NCI-H82 (cell line): ENCODE data around the gene NFS1.

Source experiments
- DNase-seq: peaks from one replicate; lab custom pipeline; 2025; lab: John Stamatoyannopoulos, UW

The NFS1 gene

DNA sequence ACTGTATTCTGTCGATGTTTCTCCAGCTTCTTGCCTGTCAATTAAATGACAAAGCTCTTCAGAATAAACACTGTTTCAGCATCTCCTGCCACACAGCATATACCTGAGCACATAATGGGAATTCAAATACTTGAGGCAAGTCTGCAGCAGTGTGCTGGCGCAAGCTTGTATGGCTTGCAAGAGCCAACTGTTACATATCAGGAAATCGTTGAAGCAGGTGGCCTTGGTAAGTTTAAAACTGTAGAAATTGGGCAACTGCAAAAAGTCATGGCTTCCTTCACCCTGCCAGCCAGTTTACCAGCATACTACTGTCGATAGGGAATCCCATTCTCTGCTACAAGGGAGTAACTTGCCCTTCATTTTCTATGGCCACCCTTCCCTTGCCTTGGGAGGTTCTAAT, 57.4 kb downstream of the NFS1 start:
- DNase-seq = no peak

- no peak for DNase-seq
Measured at GRCh38 chr20:35640724-35641123, 58.4 kb downstream of the NFS1 start.

DNA sequence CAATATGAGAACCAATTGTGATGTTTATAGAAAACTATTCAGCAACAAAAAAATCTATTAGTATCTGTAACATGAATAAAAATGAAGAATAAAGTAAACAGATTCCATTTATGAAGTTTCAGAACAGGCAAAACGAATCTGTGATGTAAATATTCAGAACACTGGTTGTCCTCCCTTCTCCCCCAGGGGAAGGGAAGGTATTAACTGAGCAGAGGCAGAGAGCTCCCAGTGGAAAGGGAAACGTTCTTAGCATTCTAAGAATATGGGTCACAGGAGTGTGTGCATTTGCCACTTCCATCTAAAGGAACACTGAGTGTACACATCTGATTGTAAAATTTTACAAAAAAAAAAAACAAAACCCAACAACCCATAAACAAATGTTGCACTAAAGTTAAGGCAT, 60.4 kb downstream of the NFS1 start:
- DNase-seq = no peak

DNA sequence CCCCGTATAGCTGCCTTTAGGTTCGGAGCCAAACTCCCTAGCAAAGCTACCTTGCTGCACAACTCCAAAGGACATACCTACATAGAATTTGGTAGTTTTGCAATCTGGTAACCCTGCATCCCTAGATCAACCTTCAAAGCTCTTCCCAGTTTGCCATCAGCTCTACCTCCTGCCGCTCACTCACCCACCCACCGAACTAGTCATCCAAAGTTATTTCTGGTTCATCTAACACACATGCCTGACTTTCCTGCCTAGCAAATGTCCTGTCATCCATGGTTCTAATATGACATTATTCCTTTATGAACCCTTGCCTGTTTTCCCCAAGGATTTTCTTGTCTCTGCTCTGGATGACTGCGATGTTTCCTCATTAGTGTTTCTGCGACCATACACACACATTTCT, 61.9 kb downstream of the NFS1 start:
- no peak for DNase-seq

GRCh38 chr20:35636095-35636494, 63.1 kb downstream of the NFS1 start:
- no peak for DNase-seq

DNA sequence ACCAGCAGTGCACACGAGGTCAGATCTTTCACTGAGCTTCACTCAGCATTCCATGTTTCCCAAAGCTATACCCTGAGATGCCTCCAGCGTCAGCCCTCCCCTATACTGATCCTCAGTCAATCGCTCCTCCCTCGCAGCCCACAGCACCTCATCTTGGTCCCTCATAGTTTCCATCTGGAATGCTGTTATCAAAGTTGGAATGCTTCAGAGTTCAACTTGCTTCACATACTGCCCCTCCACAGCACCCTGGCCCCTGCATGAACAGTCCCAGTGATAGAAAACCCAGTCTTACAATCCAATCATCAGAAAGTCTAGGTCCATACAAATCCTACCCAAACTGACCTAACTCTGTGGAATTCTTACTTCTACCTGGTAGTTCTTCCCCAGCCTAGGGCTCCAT, 63.5 kb downstream of the NFS1 start:
- no peak for DNase-seq

GRCh38 chr20:35632539-35633115, 66.5 kb downstream of the NFS1 start:
- DNase-seq = no peak

GRCh38 chr20:35630636-35631035, 68.5 kb downstream of the NFS1 start:
- no peak for DNase-seq

DNA sequence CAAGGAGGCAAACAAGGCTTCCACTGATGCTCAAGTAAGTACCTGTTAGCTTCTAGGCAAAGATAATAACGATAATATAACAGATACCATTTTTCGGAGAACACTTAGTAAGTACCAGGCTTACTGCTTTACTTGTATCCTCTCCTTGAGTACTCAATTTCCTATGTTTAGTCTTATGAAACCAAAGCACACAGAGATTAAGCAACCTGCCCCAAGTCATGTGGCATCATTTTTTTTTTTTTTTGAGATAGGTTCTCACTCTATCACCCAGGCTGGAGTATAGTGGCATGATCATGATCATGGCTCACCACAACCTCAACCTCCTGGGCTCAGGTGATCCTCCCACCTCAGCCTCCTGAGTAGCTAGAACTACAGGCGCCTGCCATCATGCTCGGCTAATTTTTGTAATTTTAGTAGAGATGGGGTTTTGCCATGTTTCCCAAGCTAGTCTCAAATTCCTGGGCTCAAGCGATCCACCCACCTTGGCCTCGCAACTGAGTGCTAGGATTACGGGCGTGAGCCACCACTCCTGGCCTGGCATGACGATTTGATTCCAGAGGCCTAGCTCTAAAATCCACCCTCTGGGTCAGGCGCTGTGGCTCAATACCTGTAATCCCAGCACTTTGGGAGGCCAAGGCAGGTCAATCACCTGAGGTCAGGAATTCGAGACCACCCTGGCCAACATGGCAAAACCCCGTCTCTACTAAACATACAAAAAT, 69.6 kb downstream of the NFS1 start:
- DNase-seq = no peak

DNA sequence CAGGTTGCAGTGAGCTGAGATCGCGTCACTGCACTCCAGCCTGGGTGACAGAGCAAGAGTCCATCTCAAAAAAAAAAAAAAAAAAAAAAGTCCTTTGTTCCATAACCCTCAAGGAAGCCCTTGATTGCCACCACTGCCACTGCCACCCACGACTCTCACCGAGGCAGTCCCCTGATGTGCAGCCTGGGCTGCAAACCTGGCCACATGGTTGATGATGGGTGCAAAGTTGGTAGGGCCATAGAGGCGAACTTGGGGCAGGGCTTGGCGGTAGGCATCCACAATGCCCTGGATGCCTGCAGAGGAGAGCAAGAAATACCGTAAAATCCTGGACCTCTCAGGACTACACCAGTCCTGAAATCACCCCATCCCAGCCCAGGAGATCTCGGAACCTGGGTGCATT, 72.0 kb downstream of the NFS1 start:
- no peak for DNase-seq

- no peak for DNase-seq
Measured at GRCh38 chr20:35626386-35627001, 72.7 kb downstream of the NFS1 start.

DNA sequence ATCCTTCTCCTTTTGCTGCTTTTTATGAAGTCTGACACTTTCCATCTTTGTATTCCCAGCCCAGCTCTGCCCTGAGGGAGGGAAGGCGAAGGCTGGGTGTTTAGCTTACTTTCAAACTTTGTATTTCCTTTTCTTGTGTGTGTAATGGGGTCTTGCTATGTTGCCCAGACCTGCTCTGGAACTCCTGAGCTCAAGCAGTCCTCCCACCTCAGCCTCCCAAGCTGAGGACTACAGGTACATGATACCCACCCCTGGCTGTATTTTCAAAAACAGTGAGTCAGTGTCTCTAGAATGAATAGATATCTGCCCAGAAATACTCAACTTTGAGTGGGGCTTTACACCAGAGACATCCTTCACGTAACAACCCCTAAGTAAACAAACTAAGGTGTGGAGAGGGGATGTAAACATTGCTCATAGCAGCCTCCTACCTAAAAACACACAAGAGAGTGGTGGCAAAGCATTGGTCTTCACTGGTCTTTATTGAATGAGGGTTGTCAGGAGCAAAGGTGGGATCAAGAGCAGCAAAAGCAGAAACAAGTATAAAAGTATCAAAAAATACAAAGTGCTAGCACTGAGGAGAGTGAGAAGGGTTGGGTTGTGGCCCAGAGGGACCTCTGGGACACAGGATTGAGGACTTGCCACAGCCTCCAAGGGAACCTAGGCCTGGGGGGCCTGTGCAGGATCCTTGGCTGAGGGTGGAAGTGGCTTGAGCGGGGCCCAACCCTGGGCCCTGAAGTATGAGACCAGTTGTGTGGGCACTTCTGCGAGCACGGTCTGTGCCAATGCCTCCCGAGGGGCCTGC, 73.4 kb downstream of the NFS1 start:
- no peak for DNase-seq

GRCh38 chr20:35621560-35621946, 77.6 kb downstream of the NFS1 start:
- DNase-seq = no peak

GRCh38 chr20:35620818-35621559, 78.2 kb downstream of the NFS1 start:
- DNase-seq = no peak

DNA sequence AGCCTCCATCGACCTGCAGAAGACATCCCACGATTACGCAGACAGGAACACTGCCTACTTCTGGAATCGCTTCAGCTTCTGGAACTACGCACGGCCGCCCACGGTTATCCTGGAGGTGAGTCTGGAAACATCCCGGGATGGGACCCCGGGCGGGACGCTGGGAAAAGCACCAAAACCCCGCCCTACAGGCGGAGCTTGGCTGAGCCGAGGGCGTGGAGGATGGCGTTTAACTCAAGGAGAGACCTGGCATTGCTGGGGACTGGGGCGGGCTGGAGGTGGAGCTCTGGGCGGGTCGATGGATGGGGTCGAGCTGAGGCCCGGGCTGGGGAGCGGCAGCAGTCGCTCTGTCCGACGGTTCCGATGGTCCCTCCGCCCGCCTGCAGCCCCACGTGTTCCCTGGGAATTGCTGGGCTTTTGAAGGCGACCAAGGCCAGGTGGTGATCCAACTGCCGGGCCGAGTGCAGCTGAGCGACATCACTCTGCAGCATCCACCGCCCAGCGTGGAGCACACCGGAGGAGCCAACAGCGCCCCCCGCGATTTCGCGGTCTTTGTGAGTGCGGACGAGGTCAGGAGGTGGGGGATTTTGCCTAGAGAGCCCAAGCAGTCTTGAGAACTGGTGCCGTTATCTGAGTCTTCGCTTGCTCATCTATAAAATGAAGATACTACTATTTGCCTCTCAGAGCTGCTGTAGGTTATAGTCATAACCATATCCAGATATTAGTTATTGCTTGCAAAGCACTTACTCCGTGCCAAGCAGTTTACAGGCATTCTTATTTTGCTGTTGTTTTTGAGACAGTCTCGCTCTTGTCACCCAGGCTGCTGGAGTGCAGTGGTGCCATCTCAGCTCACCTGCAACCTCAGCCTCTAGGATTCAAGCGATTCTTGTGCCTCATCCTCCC, 79.7 kb downstream of the NFS1 start:
- peak; percentile 96 for DNase-seq

- DNase-seq = peak; percentile 58
Measured at GRCh38 chr20:35618263-35619131, 80.7 kb downstream of the NFS1 start.
